CD14-positive monocyte (primary cell): ENCODE measurements around the gene TSHZ1. TPM values are rescaled to one million over a fixed set of nuclear protein-coding genes. Genes with fewer than 3 reads are reported as not detected.

Experiments
- DNase-seq, 3 donors: peaks; one replicate each; pipeline ENCODE4 v3.0.0-alpha.2; 2011 to 2022
- H2AFZ ChIP-seq: 2 replicates; pipeline ENCODE4 v1.6.0; 2012; ENCODE audit warnings: mild to moderate bottlenecking, low read depth, low read length, inconsistent platforms; ENCODE audit not compliant: insufficient read depth, poor library complexity, severe bottlenecking
- H3K27ac ChIP-seq, 2 donors: 1 replicate in 1 of 2; 2 replicates in 1 of 2; pipeline ENCODE4 v1.5.1; 2012 to 2013; ENCODE audit warnings: low read length in 2 of 2, control low read depth in 1 of 2, inconsistent platforms in 1 of 2, low read depth in 1 of 2, mild to moderate bottlenecking in 1 of 2
- H3K27me3 ChIP-seq, 2 donors: one replicate each; pipeline versions ENCODE4 v1.6.0 to v1.6.1; 2011 to 2013; ENCODE audit warnings: low read length in 2 of 2; ENCODE audit not compliant: control insufficient read depth in 2 of 2, insufficient read depth in 2 of 2
- H3K36me3 ChIP-seq, 2 donors: replicated peaks in 1 of 2; 1 replicate in 1 of 2; 2 replicates in 1 of 2; pipeline versions ENCODE4 v1.5.1 to v1.6.1; 2012 to 2013; ENCODE audit warnings: low read length in 2 of 2, control low read depth in 1 of 2, inconsistent platforms in 1 of 2, mild to moderate bottlenecking in 1 of 2; ENCODE audit not compliant: insufficient read depth in 2 of 2, control insufficient read depth in 1 of 2
- H3K4me1 ChIP-seq, 2 donors: 1 replicate in 1 of 2; 2 replicates in 1 of 2; pipeline versions ENCODE4 v1.5.1 to v1.6.1; 2012 to 2013; ENCODE audit warnings: low read length in 2 of 2, control low read depth in 1 of 2, inconsistent platforms in 1 of 2, mild to moderate bottlenecking in 1 of 2, moderate library complexity in 1 of 2; ENCODE audit not compliant: insufficient read depth in 2 of 2, control insufficient read depth in 1 of 2
- H3K4me2 ChIP-seq: replicated peaks from 2 replicates; pipeline ENCODE3; 2012; ENCODE audit warnings: low read length, moderate library complexity, mild to moderate bottlenecking; ENCODE audit not compliant: poor library complexity, severe bottlenecking; ENCODE audit errors: extremely low read depth
- H3K4me3 ChIP-seq, 3 experiments: fragments of 200-600 bp in 1 of 3; sonication (generic) in 1 of 3; replicated peaks in 1 of 3; 1 replicate in 2 of 3; 2 replicates in 1 of 3; pipeline ENCODE4 v1.5.1; 2011 to 2013; ENCODE audit warnings: low read length in 3 of 3, mild to moderate bottlenecking in 3 of 3, control low read depth in 2 of 3, low read depth in 2 of 3, inconsistent platforms in 1 of 3, moderate library complexity in 1 of 3
- H3K79me2 ChIP-seq: 2 replicates; pipeline ENCODE4 v1.6.0; 2012; ENCODE audit warnings: mild to moderate bottlenecking, control low read depth, inconsistent platforms, low read length, moderate library complexity; ENCODE audit not compliant: insufficient read depth
- H3K9ac ChIP-seq: 2 replicates; pipeline ENCODE4 v1.6.0; 2017; ENCODE audit warnings: low read length, mild to moderate bottlenecking; ENCODE audit not compliant: insufficient read depth, poor library complexity, severe bottlenecking
- H3K9me3 ChIP-seq, 2 donors: replicated peaks in 1 of 2; 1 replicate in 1 of 2; 2 replicates in 1 of 2; pipeline versions ENCODE4 v1.5.1 to v1.6.1; 2012 to 2013; ENCODE audit warnings: low read length in 2 of 2, control low read depth in 1 of 2; ENCODE audit not compliant: control insufficient read depth in 1 of 2, insufficient read depth in 1 of 2
- H4K20me1 ChIP-seq: 2 replicates; pipeline ENCODE4 v1.6.0; 2012; ENCODE audit warnings: mild to moderate bottlenecking, low read length, control low read depth, moderate library complexity; ENCODE audit not compliant: insufficient read depth
- H3K27ac Mint-ChIP-seq, 7 donors: one replicate each; pipeline ENCODE4 v1.8.0; 2020; ENCODE audit warnings: mild to moderate bottlenecking in 7 of 7, mixed read lengths in 7 of 7, moderate library complexity in 6 of 7, inconsistent platforms in 2 of 7
- H3K27me3 Mint-ChIP-seq, 3 donors: one replicate each; pipeline ENCODE4 v1.8.0; 2021 to 2022; ENCODE audit warnings: low read depth in 3 of 3, mild to moderate bottlenecking in 3 of 3, mixed read lengths in 3 of 3, moderate library complexity in 3 of 3, inconsistent platforms in 1 of 3
- H3K36me3 Mint-ChIP-seq, 2 donors: one replicate each; pipeline ENCODE4 v1.8.0; 2020; ENCODE audit warnings: mixed read lengths in 2 of 2, inconsistent platforms in 1 of 2, mild to moderate bottlenecking in 1 of 2
- H3K4me1 Mint-ChIP-seq: one replicate; pipeline ENCODE4 v1.8.0; 2020; ENCODE audit warnings: mild to moderate bottlenecking, mixed read lengths
- H3K4me3 Mint-ChIP-seq, 2 donors: one replicate each; pipeline ENCODE4 v1.8.0; 2020; ENCODE audit warnings: mild to moderate bottlenecking in 2 of 2, mixed read lengths in 2 of 2, moderate library complexity in 1 of 2
- H3K9me3 Mint-ChIP-seq, 7 donors: one replicate each; pipeline ENCODE4 v1.8.0; 2020 to 2022; ENCODE audit warnings: mixed read lengths in 7 of 7, mild to moderate bottlenecking in 6 of 7, moderate library complexity in 6 of 7, inconsistent platforms in 2 of 7
- WGBS: methylation state at CpG from one replicate; pipeline ENCODE4 v1.1.5; 2013; ENCODE audit warnings: missing lambda C conversion rate; ENCODE audit not compliant: insufficient coverage; 5-methylcytosine and 5-hydroxymethylcytosine counted together
- intact Hi-C, 2 donors: fragments of 100-400 bp; cut with micrococcal nuclease; formaldehyde crosslinking; loops; one replicate each; pipeline versions ENCODE4 v1.15.0 to v1.15.1; 2023
- polyA plus RNA-seq, 3 donors: library from polyadenylated mRNA; depleted of rRNA in 1 of 3; unstranded in 2 of 3; stranded (reverse) in 1 of 3; fragments of 300-500 nt in 2 of 3; fragments of >200 nt in 1 of 3; fragmentation: Illumina TruSeq in 2 of 3; gene quantifications; 1 replicate in 2 of 3; 2 replicates in 1 of 3; pipeline ENCODE4 v1.2.3, GENCODE V29; 2012 to 2021
- TF ChIP-seq, protein P1 (sequence below): fragments of 200-600 bp; IDR thresholded peaks from one replicate; pipeline ENCODE4 v1.8.0; 2022; ENCODE audit warnings: antibody characterized with exemption, mild to moderate bottlenecking

Gene TSHZ1
- polyA plus RNA-seq, 3 donors = 0.76 to 3.3 (median 1.4) TPM

DNA sequence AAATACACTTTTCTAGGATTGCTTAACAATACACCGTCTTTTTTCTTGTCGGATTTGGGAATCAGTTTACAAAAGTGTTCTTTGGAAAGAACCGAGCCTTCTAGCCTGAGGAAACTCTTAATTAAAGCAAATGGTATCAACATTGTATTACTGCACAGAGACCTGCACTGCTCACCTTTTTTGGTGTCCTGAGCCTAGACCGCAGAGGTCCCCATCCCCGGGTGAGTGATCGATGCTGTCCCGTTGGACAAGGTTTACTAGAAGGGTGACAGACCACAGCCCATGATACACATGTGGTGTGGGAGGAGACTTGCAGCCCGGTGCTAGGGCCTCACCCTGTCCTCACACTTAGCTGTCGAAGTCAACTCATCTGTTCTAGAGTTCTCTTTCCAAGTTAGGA is 55.3 kb downstream of the TSHZ1 start:
- Mint-ChIP-seq H3K4me3 (no peak overlapping the region), H3K4me1 (peaks cover 32% of the 10 kb centered on the region)

DNA sequence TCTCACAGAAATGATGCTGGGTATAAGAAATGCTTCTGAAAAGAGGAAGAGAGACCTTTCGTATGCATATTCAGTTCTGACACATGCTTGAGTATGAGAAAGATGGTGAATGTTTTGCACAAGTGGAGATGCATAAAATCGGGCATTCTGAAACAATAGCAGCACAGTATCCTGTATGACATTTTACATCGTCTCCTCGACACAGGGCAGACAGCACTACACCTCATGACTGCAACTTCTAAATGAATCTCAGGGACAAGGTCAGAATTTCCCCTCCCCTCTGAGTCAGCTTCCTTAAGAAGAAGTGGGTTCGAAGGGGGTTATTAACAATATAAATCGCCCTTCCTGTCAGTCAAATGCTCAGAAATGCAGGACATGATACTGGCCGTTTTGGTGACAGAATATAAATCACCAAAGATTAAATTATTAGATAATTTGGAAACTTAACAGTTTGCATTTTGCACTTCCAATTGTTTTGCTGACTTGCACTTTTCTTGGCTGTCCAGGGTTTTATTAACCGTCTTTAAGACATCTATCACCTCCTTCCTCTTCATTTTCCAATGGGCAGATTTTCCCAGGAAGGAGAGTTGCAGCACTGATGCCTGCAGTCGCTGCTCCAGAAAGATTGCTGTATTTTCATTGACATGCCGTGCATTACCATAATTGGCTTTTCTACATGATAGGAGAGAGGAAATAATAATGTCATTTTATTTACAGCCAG is 57.2 kb downstream of the TSHZ1 start:
- Histone ChIP-seq H3K79me2 (peaks cover 10% of the 10 kb centered on the region), H3K9ac (no peak overlapping the region), H2AFZ (no peak overlapping the region), H4K20me1 (peaks cover 38% of the 10 kb centered on the region), H3K4me2 (peak overlapping the region; percentile 38), H3K4me1 (peaks cover 7 to 16% of the 10 kb centered on the region in 2 donors), H3K4me3 (peak overlapping the region in 1 of 3 experiments; percentile 38), H3K36me3 (no peaks in the 10 kb centered on the region), H3K27ac (no peak overlapping the region), H3K9me3 (no peaks in the 10 kb centered on the region), H3K27me3 (no peaks in the 10 kb centered on the region)
- H3K36me3 Mint-ChIP-seq = peaks cover 0 to 4% of the 10 kb centered on the region in 2 donors
- peak overlapping the region in 1 of 2 donors; percentile 67 for H3K4me3 Mint-ChIP-seq
- peak; percentile 38 to 68 (median 38) for DNase-seq
- peaks cover 0 to 2% (median 0%) of the 10 kb centered on the region in 7 donors for H3K9me3 Mint-ChIP-seq
- H3K27me3 Mint-ChIP-seq = peaks cover 0 to 3% (median 0%) of the 10 kb centered on the region in 3 donors
- intact Hi-C loops = no loop called here
- 42% methylated on average over 3 of the region's 10 CpGs for WGBS
- H3K4me1 Mint-ChIP-seq = peaks cover 16% of the 10 kb centered on the region
- peak overlapping the region in 2 of 7 donors; percentile 13 to 32 for H3K27ac Mint-ChIP-seq
- TF ChIP-seq, protein P1, sequence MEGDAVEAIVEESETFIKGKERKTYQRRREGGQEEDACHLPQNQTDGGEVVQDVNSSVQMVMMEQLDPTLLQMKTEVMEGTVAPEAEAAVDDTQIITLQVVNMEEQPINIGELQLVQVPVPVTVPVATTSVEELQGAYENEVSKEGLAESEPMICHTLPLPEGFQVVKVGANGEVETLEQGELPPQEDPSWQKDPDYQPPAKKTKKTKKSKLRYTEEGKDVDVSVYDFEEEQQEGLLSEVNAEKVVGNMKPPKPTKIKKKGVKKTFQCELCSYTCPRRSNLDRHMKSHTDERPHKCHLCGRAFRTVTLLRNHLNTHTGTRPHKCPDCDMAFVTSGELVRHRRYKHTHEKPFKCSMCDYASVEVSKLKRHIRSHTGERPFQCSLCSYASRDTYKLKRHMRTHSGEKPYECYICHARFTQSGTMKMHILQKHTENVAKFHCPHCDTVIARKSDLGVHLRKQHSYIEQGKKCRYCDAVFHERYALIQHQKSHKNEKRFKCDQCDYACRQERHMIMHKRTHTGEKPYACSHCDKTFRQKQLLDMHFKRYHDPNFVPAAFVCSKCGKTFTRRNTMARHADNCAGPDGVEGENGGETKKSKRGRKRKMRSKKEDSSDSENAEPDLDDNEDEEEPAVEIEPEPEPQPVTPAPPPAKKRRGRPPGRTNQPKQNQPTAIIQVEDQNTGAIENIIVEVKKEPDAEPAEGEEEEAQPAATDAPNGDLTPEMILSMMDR = no peak

More for the DNA sequence above, 55.3 kb downstream of the TSHZ1 start:
- TF ChIP-seq, protein P1 = no peak
- H3K9ac ChIP-seq = no peak overlapping the region
- WGBS = no CpG with 5 or more reads among the region's 9 CpGs
- H2AFZ ChIP-seq = no peak overlapping the region
- H3K27me3 ChIP-seq = no peaks in the 10 kb centered on the region
- H3K36me3 ChIP-seq = no peaks in the 10 kb centered on the region
- H3K79me2 ChIP-seq = peaks cover 10% of the 10 kb centered on the region
- H4K20me1 ChIP-seq = peaks cover 38% of the 10 kb centered on the region
- H3K4me2 ChIP-seq = no peak overlapping the region
- H3K27ac ChIP-seq = no peak overlapping the region
- H3K9me3 ChIP-seq = no peaks in the 10 kb centered on the region
- H3K4me1 ChIP-seq = peaks cover 7 to 30% of the 10 kb centered on the region in 2 donors
- H3K36me3 Mint-ChIP-seq = peaks cover 0 to 4% of the 10 kb centered on the region in 2 donors
- peaks cover 0 to 2% (median 0%) of the 10 kb centered on the region in 7 donors for H3K9me3 Mint-ChIP-seq
- H3K27me3 Mint-ChIP-seq = peaks cover 0 to 3% (median 0%) of the 10 kb centered on the region in 3 donors
- no peak overlapping the region for H3K4me3 ChIP-seq
- DNase-seq = no peak
- no peak overlapping the region for H3K27ac Mint-ChIP-seq
- intact Hi-C loops = no loop called here
